Measurements from ENCODE around the gene KRT16.

GRCh38 chr17:41620583-41621434, 8.2 kb upstream of the KRT16 start:
- TF ChIP-seq CTCF (IDR thresholded peaks at IDR 0.05) (no peak), POLR2A (IDR thresholded peaks at IDR 0.05) (no peak), EP300 (IDR thresholded peaks at IDR 0.05) (no peak)
